SK-N-MC (cell line): Measurements from ENCODE around the gene AHR.
"Not testable (repeated sequence)": the region's sequence is repeated elsewhere in the genome, so short reads cannot be mapped to it uniquely, and the experiment has no call there.

Source experiments
- DNase-seq: peaks from one replicate; pipeline ENCODE4 v3.0.0-alpha.2; 2011; ENCODE audit warnings: low read depth, low spot score
- H3K27ac ChIP-seq: fragments of 200-600 bp; sonication (generic); 2 replicates; pipeline ENCODE4 v1.5.1; 2016; ENCODE audit warnings: mixed run types
- H3K36me3 ChIP-seq: fragments of 200-600 bp; sonication (generic); 2 replicates; pipeline ENCODE4 v1.6.1; 2017; ENCODE audit warnings: antibody characterized with exemption, low read length, mixed read lengths; ENCODE audit not compliant: insufficient read depth
- H3K4me3 ChIP-seq: fragments of 200-600 bp; sonication (generic); 2 replicates; pipeline ENCODE4 v1.5.1; 2016
- H3K9ac ChIP-seq: fragments of 200-600 bp; sonication (generic); 2 replicates; pipeline ENCODE4 v1.8.0; 2017; ENCODE audit warnings: mixed run types, mixed read lengths; ENCODE audit not compliant: insufficient read length
- H3K9me3 ChIP-seq: fragments of 200-600 bp; sonication (generic); 2 replicates; pipeline ENCODE4 v1.6.1; 2017; ENCODE audit warnings: low read depth, mild to moderate bottlenecking, antibody characterized with exemption, low read length, moderate library complexity, mixed read lengths
- EZH2 ChIP-seq: fragments of 200-600 bp; sonication (generic); IDR thresholded peaks from one replicate; pipeline ENCODE4 v1.6.1; 2017; ENCODE audit warnings: antibody characterized with exemption
- FOXP2 ChIP-seq: optimal IDR thresholded peaks from 2 replicates; pipeline ENCODE3; 2011; ENCODE audit warnings: mild to moderate bottlenecking, moderate library complexity; ENCODE audit not compliant: insufficient read depth; ENCODE audit errors: extremely low read length, control extremely low read depth
- POLR2AphosphoS5 ChIP-seq: IDR thresholded peaks from 2 replicates; pipeline ENCODE4 v1.6.1; 2012; ENCODE audit warnings: mild to moderate bottlenecking, low read depth, low read length, borderline replicate concordance

Gene AHR

GRCh38 chr7:17339139-17339538, 40.7 kb downstream of the AHR start:
- H3K27ac ChIP-seq, result no peak overlapping the region
- H3K36me3 ChIP-seq, result peaks cover 55% of the 10 kb centered on the region
- TF ChIP-seq POLR2AphosphoS5 (no peak), EZH2 (no peak), FOXP2 (no peak)
- no peak overlapping the region for H3K4me3 ChIP-seq
- no peak for DNase-seq
- H3K9ac ChIP-seq, result no peak overlapping the region
- H3K9me3 ChIP-seq, result no peaks in the 10 kb centered on the region

DNA sequence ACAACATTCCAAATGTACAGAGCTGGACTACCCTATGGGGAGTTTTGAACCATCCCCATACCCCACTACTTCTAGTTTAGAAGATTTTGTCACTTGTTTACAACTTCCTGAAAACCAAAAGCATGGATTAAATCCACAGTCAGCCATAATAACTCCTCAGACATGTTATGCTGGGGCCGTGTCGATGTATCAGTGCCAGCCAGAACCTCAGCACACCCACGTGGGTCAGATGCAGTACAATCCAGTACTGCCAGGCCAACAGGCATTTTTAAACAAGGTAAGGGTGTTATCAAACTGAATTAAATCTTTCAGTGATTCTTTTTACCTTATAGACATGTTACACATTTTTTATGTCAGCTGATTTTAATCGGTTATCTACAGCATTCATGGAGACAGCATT, 41.5 kb downstream of the AHR start:
- H3K36me3 ChIP-seq, result peaks cover 47% of the 10 kb centered on the region

GRCh38 chr7:17340655-17341054, 42.2 kb downstream of the AHR start:
- Histone ChIP-seq H3K36me3 (peaks cover 43% of the 10 kb centered on the region), H3K9me3 (no peaks in the 10 kb centered on the region), H3K27ac (no peak overlapping the region), H3K4me3 (no peak overlapping the region), H3K9ac (no peak overlapping the region)
- DNase-seq, result no peak
- TF ChIP-seq EZH2, result no peak
- no peak for TF ChIP-seq FOXP2
- no peak for TF ChIP-seq POLR2AphosphoS5

More for the DNA sequence above, 41.5 kb downstream of the AHR start:
- no peak for DNase-seq
- Histone ChIP-seq H3K4me3 (no peak overlapping the region), H3K27ac (no peak overlapping the region), H3K9me3 (no peaks in the 10 kb centered on the region), H3K9ac (no peak overlapping the region)
- TF ChIP-seq EZH2 (no peak), FOXP2 (no peak), POLR2AphosphoS5 (no peak)

DNA sequence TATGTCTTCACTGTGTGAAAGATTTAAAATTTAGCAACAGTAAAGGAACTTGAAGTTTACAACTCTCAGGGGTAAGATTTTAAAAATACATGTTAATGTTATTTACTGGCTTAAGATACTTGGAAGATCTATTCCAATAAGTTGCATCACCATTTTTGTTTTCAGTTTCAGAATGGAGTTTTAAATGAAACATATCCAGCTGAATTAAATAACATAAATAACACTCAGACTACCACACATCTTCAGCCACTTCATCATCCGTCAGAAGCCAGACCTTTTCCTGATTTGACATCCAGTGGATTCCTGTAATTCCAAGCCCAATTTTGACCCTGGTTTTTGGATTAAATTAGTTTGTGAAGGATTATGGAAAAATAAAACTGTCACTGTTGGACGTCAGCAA, 44.3 kb downstream of the AHR start:
- peaks cover 29% of the 10 kb centered on the region for H3K36me3 ChIP-seq
- no peak for TF ChIP-seq POLR2AphosphoS5
- no peak for TF ChIP-seq EZH2
- no peak for TF ChIP-seq FOXP2
- H3K27ac ChIP-seq, result no peak overlapping the region
- no peak overlapping the region for H3K9ac ChIP-seq
- H3K9me3 ChIP-seq, result no peaks in the 10 kb centered on the region
- no peak overlapping the region for H3K4me3 ChIP-seq
- no peak for DNase-seq

DNA sequence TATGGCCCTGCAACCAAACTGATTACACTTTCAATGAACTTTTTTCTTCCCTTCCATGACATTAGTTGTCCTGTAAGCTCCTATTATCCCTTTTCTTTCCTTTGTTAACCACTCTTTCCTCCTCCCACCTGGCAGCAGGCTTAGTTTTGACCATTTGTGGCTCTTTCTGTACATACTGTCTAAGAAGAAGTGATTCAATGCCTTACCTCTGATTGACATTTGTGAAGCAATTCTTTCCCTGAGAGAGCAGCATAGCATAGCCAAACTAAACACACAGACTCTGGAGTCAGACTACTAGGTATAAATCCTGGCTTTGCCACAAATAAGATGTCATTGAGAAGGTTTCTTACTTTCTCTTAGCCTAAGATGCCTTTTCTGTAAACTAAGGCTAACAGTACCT, 48.9 kb downstream of the AHR start:
- TF ChIP-seq FOXP2 (no peak), EZH2 (no peak), POLR2AphosphoS5 (no peak)
- DNase-seq, result no peak

GRCh38 chr7:17348932-17349331, 50.5 kb downstream of the AHR start:
- H3K9me3 ChIP-seq, DNase-seq, H3K27ac ChIP-seq, H3K9ac ChIP-seq, H3K36me3 ChIP-seq, H3K4me3 ChIP-seq: not testable (repeated sequence)

More for the DNA sequence above, 48.9 kb downstream of the AHR start:
- Histone ChIP-seq H3K9ac (no peak overlapping the region), H3K36me3 (peaks cover 9% of the 10 kb centered on the region), H3K9me3 (no peaks in the 10 kb centered on the region), H3K27ac (no peak overlapping the region), H3K4me3 (no peak overlapping the region)

DNA sequence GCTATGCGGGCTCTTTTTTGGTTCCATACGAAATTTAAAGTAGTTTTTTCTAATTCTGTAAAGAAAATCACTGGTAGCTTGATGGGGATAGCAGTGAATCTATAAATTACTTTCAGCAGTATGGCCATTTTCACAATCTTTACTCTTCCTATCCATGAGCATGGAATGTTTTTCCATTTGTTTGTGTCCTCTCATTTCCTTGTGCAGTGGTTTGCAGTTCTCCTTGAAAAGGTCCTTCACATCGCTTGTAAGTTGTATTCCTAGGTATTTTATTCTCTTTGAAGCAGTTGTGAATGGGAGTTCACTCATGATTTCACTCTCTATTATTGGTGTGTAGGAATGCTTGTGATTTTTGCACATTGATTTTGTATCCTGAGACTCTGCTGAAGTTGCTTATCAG, 51.9 kb downstream of the AHR start:
- not testable (repeated sequence) for H3K4me3 ChIP-seq, DNase-seq, H3K27ac ChIP-seq, H3K9ac ChIP-seq, H3K9me3 ChIP-seq, H3K36me3 ChIP-seq

DNA sequence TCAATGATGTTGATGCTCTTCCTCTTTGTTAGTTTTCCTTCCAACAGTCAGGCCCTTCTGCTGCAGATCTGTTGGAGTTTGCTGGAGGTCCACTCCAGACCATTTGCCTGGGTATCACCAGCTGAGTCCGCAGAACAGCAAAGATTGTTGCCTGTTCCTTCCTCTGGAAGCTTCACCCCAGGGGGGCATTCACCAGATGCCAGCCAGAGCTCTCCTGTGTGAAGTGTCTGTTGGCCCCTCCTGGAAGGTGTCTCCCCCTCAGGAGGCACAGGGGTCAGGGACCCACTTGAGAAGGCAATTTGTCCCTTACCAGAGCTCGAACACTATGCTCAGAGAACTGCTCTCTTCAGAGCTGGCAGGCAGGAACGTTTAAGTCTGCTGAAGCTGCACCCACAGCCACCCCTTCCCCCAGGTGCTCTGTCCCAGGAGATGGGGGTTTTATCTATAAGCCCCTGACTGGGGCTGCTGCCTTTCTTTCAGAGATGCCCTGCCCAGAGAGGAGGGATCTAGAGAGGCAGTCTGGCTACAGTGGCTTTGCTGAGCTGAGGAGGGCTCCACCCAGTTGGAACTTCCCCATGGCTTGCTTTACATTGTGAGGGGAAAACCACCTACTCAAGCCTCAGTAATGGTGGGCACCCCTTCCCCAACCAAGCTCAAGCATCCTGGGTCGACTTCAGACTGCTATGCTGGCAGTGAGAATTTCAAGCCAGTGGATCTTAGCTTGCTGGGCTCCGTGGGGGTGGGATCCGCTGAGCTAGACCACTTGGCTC, 55.4 kb downstream of the AHR start:
- not testable (repeated sequence) for H3K9me3 ChIP-seq, H3K9ac ChIP-seq, H3K27ac ChIP-seq, DNase-seq, H3K4me3 ChIP-seq, H3K36me3 ChIP-seq

DNA sequence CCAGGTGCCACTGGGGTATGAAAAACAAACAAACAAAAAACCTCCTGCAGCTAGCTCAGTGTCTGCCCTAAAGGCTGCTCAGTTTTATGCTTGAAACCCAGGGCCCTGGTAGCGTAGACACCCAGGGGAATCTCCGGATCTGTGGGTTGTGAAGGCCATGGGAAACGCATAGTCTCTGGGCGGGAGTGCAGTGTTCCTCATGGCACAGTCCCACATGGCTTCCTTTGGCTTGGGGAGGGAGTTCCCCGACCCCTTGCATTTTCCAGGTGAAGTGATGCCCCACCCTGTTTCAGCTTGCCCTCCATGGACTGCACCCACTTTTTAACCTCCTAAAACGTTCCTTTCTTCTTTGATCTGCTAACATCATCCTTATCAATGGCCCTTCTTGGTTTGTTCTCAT, 56.0 kb downstream of the AHR start:
- Histone ChIP-seq H3K9me3 (no peaks in the 10 kb centered on the region), H3K9ac (no peak overlapping the region), H3K27ac (no peak overlapping the region), H3K36me3 (no peaks in the 10 kb centered on the region), H3K4me3 (no peak overlapping the region)
- DNase-seq, result no peak
- no peak for TF ChIP-seq FOXP2
- TF ChIP-seq EZH2, result no peak
- no peak for TF ChIP-seq POLR2AphosphoS5
